ENCODE measurements around the gene IL1R2.

IL1R2 gene

DNA sequence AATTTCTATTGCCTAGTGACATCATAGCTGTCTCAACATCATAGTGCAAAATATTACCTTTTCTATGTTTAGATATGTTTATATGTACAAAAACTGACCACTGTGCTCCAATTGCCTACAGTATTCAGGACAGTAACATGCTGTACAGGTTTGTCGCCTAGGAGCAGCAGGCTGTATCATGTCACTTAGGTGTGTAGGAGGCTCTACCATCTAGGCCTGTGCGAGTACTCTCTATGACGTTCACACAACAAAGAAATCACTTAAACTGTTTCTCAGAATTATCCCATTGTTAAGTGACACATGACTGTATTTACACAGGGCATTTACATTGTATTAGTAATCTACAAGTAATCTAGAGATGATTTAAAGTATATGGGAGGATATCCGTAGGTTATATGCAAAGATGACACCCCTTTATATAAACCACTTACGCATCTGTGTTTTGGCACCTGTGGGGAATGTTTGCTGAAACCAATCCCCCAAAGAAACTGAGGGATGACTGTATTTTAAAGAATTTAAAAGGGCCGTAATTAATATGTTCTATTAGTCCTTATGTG is 24.7 kb downstream of the IL1R2 start:
- Mint-ChIP-seq H3K27me3 (no peaks in the 10 kb centered on the region), H3K9me3 (no peaks in the 10 kb centered on the region), H3K36me3 (no peaks in the 10 kb centered on the region), H3K4me1 (peaks cover 15% of the 10 kb centered on the region), H3K4me3 (no peak overlapping the region), H3K27ac (no peak overlapping the region)
- no peak for ATAC-seq

DNA sequence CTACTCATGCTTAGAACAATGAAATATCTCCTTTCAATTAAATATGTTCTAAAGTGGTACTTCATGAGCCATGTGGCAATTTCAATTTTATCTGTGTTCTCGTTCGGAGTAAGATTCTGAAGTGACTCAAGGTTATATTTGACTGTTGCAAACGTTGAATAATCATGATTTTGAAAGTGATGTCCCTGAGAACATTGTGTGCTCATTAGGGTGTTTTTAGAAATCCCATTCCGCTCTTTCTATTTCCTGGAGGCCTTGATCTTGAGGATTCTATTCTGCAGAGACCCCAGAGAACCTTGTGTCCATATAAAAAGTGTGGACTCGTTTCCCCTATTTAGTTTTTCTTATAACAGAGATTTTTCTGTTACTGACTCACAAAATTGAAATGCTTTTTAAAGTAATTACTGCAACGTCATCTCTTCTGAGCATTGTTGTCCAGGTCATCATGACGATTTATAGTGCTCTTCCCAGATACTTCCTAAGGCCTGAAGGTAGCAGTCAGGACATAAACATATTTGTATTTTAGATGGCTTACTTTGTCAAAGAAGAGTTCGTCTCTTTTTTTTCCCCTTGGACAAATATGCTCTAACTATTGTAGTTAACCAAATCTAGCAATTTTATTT is 27.2 kb downstream of the IL1R2 start:
- Mint-ChIP-seq H3K27ac (no peak overlapping the region), H3K27me3 (no peaks in the 10 kb centered on the region), H3K36me3 (no peaks in the 10 kb centered on the region), H3K4me1 (peaks cover 13% of the 10 kb centered on the region), H3K4me3 (no peak overlapping the region), H3K9me3 (no peaks in the 10 kb centered on the region)
- no peak for ATAC-seq

DNA sequence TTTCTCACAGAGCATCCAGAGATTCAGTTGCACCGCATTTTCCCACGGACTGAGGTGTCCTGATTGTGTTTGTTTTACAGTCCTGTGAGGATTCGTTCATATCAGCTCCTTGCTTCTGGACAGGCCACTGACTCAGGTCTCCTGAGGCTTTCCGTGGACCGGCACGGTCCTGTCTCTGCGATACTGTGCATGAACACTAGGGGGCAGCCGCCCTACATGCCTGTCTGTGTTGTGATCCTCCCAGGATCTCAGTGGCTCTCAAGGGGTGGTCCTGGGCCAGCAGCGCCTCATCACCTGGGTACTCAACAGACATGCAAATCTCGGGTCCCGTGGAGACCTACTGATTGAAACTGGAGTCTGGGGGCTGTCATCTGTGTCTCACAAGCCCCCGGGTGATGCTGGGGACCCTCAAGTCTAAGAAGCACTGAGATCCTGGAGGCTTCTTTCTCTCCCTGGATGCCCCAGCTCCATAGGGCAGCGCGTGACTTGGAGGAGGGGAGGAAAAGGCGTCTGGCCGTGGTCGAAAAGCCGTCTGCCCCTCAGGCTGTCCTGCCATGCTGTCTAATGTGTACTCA is 28.9 kb downstream of the IL1R2 start:
- Mint-ChIP-seq H3K4me1 (peaks cover 27% of the 10 kb centered on the region), H3K27ac (no peak overlapping the region), H3K4me3 (no peak overlapping the region), H3K36me3 (no peaks in the 10 kb centered on the region), H3K9me3 (no peaks in the 10 kb centered on the region), H3K27me3 (no peaks in the 10 kb centered on the region)
- peak; percentile 84 for ATAC-seq

DNA sequence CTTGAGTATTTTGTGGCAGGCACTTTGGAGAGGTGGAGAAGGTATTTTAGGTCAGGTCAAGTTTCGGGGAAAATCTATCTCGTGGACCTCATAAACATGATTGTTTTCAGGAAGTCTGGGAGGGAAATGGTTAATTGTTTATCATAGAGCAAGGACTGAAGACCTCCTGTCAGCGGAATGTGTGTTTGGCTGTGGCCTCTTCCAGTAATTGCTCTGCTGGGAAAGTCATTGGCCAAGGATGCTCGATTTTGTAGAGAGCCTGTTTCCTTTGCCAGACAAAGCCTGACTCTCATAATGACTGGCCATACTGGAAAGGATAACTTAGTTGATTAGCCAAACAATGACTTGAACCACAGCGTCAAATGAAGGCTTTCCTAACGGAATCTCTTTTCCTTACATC is 30.0 kb downstream of the IL1R2 start:
- Mint-ChIP-seq H3K9me3 (no peaks in the 10 kb centered on the region), H3K27me3 (no peaks in the 10 kb centered on the region), H3K4me3 (no peak overlapping the region), H3K27ac (peak overlapping the region; percentile 25), H3K4me1 (peaks cover 33% of the 10 kb centered on the region), H3K36me3 (no peaks in the 10 kb centered on the region)
- no peak for ATAC-seq

DNA sequence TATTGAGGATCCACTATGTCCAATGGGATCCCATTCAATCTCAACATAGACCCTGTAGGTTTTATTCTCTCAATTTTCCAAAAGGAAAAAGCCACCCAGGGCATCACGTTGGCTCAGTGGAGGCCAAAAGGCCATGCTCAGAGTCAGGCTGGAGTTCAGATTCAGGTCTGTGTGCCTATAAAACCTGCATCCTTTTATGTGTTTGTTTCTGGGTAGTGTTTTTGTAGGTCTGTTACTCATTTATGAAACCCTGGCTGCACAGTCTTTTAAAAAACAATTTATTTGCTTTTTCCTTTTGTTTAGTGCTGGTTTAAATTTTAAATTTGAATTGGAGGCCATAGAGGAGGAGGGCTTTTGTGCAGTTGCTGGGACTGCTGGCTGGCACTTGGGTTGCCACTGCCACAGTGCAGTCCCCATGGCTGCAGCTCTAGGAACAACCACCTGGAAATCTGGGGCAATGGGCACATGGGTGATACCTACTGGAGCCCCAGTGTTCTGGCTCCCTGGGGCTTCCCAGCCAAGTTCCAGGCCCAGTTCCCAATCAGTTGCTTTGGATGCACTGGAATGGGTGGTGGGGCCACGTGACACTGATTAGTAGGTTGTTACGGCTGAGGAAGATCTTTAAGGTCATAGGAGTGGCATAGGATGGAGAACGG is 31.3 kb downstream of the IL1R2 start:
- H3K27ac Mint-ChIP-seq: peak overlapping the region; percentile 73
- no peak overlapping the region for H3K4me3 Mint-ChIP-seq
- no peak for ATAC-seq
- H3K4me1 Mint-ChIP-seq: peaks cover 38% of the 10 kb centered on the region
- no peaks in the 10 kb centered on the region for H3K36me3 Mint-ChIP-seq
- H3K27me3 Mint-ChIP-seq: no peaks in the 10 kb centered on the region
- no peaks in the 10 kb centered on the region for H3K9me3 Mint-ChIP-seq

DNA sequence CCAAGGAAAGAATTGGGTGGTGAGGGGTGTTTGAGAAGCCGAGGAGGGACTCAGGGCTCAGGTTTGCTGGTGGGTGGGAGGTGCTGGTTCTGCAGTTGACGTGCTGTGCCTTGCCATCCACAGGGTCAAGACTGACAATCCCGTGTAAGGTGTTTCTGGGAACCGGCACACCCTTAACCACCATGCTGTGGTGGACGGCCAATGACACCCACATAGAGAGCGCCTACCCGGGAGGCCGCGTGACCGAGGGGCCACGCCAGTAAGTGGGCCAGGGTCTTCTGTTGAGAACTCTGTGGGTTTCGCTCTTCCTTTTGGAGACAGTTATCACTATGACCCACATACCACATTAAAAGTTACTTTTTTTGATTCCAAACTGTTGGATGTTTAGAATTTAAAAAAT is 32.6 kb downstream of the IL1R2 start:
- no peak for ATAC-seq
- H3K27ac Mint-ChIP-seq: peak overlapping the region; percentile 73
- no peaks in the 10 kb centered on the region for H3K27me3 Mint-ChIP-seq
- H3K4me1 Mint-ChIP-seq: peaks cover 41% of the 10 kb centered on the region
- H3K9me3 Mint-ChIP-seq: no peaks in the 10 kb centered on the region
- H3K4me3 Mint-ChIP-seq: no peak overlapping the region
- no peaks in the 10 kb centered on the region for H3K36me3 Mint-ChIP-seq

DNA sequence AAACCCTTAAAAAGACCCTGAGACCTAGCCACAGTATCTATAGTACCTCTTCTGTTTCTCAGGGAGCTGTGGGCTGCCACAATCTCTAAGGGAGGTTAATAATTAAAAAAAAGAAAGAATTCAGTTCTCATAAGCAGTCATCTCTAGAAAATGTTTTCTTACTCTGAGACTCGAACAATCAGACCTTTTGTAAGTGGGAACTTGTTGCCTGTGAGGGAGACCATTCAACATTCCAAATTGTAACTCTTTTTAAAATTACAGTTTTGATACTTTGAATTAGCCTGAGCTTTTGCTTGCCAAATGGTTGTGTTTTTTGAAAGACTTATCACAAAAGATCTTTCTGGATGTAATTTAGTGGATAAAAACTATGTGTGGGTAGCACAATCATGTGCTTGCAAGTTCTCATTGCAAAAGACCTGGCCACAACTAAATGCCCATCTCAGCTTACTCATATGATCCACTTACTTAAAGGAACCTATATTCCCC is 33.3 kb downstream of the IL1R2 start:
- Mint-ChIP-seq H3K27me3 (no peaks in the 10 kb centered on the region), H3K4me1 (peaks cover 41% of the 10 kb centered on the region), H3K27ac (peak overlapping the region; percentile 73), H3K9me3 (no peaks in the 10 kb centered on the region), H3K4me3 (no peak overlapping the region), H3K36me3 (no peaks in the 10 kb centered on the region)
- peak; percentile 57 for ATAC-seq

DNA sequence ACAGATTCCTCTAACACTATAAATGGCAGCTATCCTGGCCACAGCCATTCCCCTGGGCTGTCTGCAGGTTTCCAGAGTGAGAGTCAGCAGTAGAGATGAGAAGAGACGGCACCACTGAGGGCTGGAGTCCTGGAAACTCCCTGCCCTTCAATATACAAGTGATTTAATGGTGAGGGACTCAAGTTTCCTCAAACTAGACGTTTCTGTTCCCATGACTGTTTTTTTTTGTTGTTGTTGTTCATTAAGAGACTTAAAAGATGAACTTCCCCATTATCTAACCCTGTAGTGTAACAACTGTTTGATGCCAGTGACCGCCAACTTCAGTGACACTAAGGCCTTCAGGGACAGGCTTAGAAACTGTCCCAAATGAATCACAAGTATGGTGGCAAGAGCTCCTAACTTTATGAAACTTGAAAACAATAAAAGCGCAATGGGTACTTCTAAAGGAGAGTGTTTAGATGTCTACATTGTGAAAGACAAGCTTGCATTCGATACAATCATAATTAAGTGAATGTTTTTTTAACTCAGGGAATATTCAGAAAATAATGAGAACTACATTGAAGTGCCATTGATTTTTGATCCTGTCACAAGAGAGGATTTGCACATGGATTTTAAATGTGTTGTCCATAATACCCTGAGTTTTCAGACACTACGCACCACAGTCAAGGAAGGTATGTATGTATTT is 34.0 kb downstream of the IL1R2 start:
- Mint-ChIP-seq H3K36me3 (no peaks in the 10 kb centered on the region), H3K27me3 (no peaks in the 10 kb centered on the region), H3K27ac (peak overlapping the region; percentile 73), H3K9me3 (no peaks in the 10 kb centered on the region), H3K4me1 (peaks cover 36% of the 10 kb centered on the region), H3K4me3 (no peak overlapping the region)
- ATAC-seq: peak; percentile 66

DNA sequence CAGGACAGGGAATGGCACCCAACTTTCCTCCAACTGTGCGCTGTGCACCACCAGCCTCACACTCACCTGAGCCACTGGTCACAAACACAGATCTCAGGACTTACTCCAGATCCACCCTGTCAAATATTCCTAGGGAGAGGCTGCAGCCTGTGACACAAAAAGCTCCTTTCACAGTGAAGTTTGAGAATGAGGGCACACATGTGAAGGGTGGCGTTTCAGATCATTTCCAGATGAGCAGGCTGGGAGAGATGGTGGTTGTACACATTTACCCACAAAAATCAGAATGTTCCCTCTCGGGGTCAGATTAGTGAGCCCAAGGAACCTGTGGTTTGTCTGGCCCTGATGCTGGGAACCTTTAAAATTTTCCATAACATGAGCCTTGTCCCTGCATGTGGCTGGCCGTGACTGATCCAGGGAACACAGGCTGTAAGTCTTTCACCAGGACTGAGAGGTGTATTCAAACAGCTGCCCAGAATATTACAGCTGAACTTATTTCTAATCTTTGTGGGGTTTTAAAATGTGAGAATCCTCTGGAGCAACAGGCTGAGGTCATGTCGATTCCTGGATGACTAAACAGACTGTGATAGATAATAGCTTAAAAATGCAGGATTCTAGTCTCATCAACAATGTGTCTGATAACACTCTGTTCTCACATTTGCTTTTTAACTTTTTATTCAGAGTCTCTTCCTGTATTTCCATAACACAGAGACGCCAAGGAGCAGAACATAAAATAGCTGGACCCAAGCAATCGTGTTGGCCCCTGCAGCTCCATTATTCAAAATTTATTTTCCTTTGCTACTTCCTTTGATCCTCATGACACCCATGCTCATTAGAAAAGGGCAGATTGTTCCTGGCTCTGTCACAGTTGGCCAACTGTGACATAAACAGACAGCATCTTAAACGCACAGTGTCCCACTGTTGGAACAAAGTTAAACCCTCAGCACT is 35.5 kb downstream of the IL1R2 start:
- Mint-ChIP-seq H3K4me1 (peaks cover 33% of the 10 kb centered on the region), H3K27me3 (no peaks in the 10 kb centered on the region), H3K4me3 (no peak overlapping the region), H3K36me3 (no peaks in the 10 kb centered on the region), H3K27ac (peak overlapping the region; percentile 21), H3K9me3 (no peaks in the 10 kb centered on the region)
- ATAC-seq: no peak

DNA sequence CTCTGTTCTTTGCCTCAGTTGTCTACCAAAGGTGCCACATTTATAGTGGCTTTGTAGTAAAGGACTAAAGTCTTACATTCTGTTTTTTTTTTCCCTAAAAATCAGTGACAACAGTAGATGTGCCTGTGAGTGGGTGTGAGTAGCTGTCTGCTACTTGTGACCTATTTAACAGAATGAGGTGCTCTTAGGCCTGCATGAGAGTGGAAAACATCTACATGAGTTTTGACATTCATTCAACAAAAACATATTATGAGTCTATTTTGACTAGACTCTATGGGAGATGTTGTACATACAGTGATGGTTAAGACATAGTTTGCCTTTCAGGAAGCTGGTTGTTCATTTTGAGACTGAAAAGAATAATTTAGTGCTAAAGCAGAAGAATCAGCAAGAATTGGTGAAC is 36.7 kb downstream of the IL1R2 start:
- ATAC-seq: no peak
- Mint-ChIP-seq H3K4me1 (peaks cover 42% of the 10 kb centered on the region), H3K27me3 (no peaks in the 10 kb centered on the region), H3K27ac (peak overlapping the region; percentile 21), H3K4me3 (no peak overlapping the region), H3K9me3 (no peaks in the 10 kb centered on the region), H3K36me3 (no peaks in the 10 kb centered on the region)

DNA sequence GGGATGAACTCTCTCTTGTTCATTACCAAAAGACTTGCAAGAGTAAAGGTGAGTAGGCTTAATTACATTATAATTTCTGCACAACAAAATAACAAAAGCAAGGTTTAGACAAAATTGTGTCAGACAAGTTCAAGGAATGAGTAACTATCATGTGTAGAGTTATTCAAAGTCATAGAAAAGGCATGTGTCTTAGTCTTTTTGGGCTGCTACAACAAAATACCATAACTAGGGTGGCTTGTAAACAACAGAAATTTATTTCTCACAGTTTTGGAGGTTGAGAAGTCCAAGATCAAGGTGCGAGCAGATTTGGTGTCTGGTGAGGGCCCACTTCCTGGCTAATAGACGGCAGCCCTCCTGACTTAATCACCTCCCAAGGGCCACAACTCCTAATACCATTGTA is 37.6 kb downstream of the IL1R2 start:
- ATAC-seq: no peak
- H3K4me3 Mint-ChIP-seq: no peak overlapping the region
- H3K9me3 Mint-ChIP-seq: no peaks in the 10 kb centered on the region
- H3K4me1 Mint-ChIP-seq: peaks cover 43% of the 10 kb centered on the region
- H3K27me3 Mint-ChIP-seq: no peaks in the 10 kb centered on the region
- no peaks in the 10 kb centered on the region for H3K36me3 Mint-ChIP-seq
- H3K27ac Mint-ChIP-seq: peak overlapping the region; percentile 21

DNA sequence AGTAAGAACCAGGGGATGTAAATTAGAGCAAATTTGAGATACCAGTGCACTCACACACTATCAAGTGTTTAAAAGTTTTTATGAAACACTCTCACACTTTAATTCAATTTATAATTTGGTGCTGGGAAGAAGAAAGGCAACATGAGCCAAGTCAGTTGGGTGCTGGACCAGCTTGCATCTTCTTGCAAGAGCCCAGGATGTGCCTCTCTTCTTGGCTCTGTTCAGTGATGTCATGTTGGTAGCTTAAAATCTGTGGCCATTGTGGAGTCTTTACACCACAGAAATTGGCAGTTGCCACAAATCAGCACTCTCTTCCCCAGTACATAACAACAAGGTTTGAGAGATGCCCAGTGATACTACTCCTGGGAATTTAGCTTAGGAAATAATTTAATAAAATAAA is 38.2 kb downstream of the IL1R2 start:
- Mint-ChIP-seq H3K27me3 (no peaks in the 10 kb centered on the region), H3K4me1 (peaks cover 44% of the 10 kb centered on the region), H3K36me3 (no peaks in the 10 kb centered on the region), H3K27ac (no peak overlapping the region), H3K4me3 (no peak overlapping the region), H3K9me3 (no peaks in the 10 kb centered on the region)
- ATAC-seq: no peak

DNA sequence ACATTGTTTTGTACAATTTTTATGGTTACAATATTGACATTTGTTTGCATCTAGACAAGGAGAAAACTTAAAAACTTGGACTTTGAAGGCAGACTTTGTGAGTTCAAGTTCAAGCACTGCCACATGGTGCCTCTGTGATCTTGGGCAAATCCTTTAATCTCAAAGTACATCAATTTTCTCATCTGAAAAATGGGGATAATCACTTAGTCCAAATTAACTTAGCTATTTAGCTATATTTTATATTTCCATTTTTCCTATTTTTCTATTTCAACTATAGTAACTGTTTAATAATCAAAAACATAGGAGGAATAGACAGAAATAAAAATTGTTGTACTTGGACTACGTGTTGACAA is 38.7 kb downstream of the IL1R2 start:
- Mint-ChIP-seq H3K4me3 (no peak overlapping the region), H3K4me1 (peaks cover 39% of the 10 kb centered on the region), H3K9me3 (no peaks in the 10 kb centered on the region), H3K27me3 (no peaks in the 10 kb centered on the region), H3K27ac (no peak overlapping the region), H3K36me3 (no peaks in the 10 kb centered on the region)
- no peak for ATAC-seq

DNA sequence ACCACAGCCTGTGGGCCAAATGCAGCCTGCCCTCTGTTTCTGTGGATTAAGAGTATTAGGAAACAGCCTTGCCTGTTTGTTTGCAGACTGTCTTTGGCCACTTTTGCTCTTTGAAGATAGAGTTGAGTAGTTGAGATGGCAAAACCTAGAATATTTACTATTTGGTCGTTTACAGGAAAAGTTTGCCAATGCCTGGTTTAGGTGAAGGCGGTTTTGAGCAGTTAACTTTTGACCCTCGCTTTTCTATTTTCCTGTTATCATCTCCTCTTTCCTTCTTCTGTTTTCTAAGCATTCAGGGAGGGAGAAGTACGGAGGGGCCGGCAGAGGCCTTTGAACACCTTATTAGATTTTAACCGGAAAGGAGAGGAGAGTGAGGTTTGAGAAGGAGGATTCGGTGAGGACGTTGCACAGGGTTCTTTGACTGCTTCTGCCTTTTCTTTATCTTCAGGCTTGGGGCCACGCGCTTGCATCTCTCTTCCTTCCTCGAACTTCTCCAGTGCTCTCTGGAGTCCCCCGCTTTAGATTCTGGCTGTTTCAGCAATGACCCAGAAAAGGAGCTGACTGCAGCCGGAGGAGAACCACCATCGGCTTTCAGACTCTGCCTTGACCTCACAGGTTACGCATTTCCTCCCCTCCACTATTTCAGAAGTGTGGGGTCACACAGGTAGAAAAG is 39.2 kb downstream of the IL1R2 start:
- H3K9me3 Mint-ChIP-seq: no peaks in the 10 kb centered on the region
- H3K36me3 Mint-ChIP-seq: no peaks in the 10 kb centered on the region
- H3K4me1 Mint-ChIP-seq: peaks cover 34% of the 10 kb centered on the region
- no peaks in the 10 kb centered on the region for H3K27me3 Mint-ChIP-seq
- no peak for ATAC-seq
- H3K27ac Mint-ChIP-seq: no peak overlapping the region
- no peak overlapping the region for H3K4me3 Mint-ChIP-seq

Measured in stimulated activated memory B cell treated with anti-CD40 and anti-IgM and Interleukin-4, amounts not matched to agents 10 μg/mL and 1 μg/mL and 100 μg/mL, for 72 hours (primary cell).